ENCODE results near the gene S100A13. TPM values are rescaled to one million over a fixed set of nuclear protein-coding genes. Genes with fewer than 3 reads are reported as not detected.
"Not testable (repeated sequence)": the region's sequence is repeated elsewhere in the genome, so short reads cannot be mapped to it uniquely, and the experiment has no call there.

Gene S100A13
- total RNA-seq, 1 donor from 2014 or later, result 112 TPM

DNA sequence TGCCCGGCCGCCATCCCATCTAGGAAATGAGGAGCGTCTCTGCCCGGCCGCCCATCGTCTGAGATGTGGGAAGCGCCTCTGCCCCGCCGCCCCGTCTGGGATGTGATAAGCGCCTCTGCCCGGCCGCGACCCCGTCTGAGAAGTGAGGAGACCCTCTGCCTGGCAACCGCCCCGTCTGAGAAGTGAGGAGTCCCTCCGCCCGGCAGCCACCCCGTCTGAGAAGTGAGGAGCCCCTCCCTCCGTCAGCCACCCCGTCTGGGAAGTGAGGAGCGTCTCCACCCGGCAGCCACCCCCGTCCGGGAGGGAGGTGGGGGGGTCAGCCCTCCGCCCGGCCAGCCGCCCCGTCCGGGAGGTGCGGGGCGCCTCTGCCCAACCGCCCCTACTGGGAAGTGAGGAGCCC, 44.5 kb downstream of the S100A13 start:
- ATAC-seq; intact Hi-C loops (cut with DNase I); DNase-seq (ENCODE audit: low spot score): not testable (repeated sequence)

DNA sequence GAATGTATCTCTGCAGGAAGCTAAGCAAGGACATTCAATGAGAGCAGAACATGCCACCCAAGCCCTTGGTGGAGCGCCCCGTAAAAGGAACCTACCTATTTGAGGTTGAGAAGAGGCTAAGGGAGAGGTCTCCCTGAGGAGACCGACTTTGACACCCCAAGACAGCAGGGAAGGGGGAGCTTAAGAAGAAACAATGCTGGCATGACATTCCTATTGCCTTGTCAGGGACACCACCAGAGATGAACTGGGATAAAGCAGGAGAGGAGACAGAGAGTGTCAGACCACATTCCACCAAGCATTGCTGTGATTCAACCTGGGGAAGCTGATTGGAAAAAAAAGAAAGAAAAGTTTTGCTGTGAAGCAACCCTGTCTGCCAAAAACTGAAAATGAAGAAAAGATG, 48.4 kb downstream of the S100A13 start:
- ATAC-seq (no peak), DNase-seq (ENCODE audit: low spot score) (no peak)
- intact Hi-C loops (cut with DNase I), result loop anchor here (5.0 kb wide), 1 partner anchor 38 kb away; the partner anchor contains the start of gene S100A14

DNA sequence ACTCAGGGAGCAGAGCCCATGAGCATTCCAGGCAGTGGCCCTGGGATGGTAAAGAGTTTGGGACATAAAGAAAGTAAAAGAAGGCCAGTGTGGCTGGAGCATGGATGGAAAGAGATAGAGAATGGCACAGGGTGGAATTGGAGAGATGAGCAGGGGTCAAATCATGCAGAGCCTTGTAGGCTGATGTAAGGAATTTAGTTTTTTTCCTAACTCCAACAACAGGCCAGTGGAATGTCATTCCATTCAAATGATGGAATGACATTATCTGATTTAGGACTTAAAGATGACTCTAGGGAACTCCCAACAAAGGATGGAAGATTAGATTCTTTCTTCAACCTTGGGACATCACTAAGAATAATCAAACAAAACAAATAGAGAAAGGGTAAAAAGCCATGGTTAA, 48.8 kb downstream of the S100A13 start:
- no peak for ATAC-seq
- intact Hi-C loops (cut with DNase I), result loop anchor here (5.0 kb wide), 1 partner anchor 39 kb away; the partner anchor contains the start of gene S100A14
- DNase-seq (ENCODE audit: low spot score), result no peak

DNA sequence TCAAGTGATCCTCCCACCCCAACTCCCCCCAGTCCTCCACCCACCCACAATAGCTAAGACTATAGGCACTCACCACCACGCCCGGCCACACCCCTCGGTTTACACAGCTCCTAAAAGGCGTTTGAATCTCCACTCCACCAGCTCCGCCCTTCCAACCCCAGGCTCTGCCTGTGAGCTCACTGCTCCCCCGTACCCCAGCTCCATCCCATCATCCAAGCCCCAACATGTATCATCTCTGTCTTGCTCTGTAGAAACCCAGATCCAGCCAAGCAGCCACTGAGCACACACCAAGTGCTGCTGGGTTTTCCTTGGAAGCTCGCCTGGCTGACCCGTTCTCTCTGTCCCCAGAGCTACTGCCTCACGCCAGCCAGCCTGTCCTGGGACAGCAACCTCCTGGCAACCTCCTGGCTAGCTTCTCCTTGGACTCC, 49.7 kb downstream of the S100A13 start:
- intact Hi-C loops (cut with DNase I), result loop anchor here (5.0 kb wide), 1 partner anchor 40 kb away; the partner anchor contains the start of gene S100A14
- ATAC-seq, result peak; percentile 75

DNA sequence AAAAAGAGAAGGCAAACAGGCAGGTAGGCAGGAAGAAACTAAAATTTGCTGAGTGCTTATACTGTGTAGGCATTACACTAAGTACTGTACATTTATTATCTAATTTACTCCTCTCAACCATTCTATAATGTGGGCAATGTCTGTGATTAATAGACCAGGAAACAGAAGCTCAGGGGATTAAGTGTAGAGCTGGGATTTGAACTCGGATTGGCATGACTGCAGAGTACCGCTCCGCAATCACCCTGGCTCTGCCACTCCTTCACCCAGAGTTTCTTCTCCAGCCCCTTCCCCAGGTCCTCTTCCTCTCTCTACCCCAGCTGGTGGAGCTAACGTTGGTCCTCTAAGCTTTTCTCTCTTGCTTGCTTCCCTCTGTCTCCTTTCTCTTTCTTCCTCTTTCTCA, 50.2 kb downstream of the S100A13 start:
- intact Hi-C loops (cut with DNase I), result loop anchor here (5.0 kb wide), 1 partner anchor 40 kb away; the partner anchor contains the start of gene S100A14
- ATAC-seq (no peak), DNase-seq (ENCODE audit: low spot score) (peak; percentile 19)

More for the DNA sequence above, 49.7 kb downstream of the S100A13 start:
- DNase-seq (ENCODE audit: low spot score), result peak; percentile 56

DNA sequence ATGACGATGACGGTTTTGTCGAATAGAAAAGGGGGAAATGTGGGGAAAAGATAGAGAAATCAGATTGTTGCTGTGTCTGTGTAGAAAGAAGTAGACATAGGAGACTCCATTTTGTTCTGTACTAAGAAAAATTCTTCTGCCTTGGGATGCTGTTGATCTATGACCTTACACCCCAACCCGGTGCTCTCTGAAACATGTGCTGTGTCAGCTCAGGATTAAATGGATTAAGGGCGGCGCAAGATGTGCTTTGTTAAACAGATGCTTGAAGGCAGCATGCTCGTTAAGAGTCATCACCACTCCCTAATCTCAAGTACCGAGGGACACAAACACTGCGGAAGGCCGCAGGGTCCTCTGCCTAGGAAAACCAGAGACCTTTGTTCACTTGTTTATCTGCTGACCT, 51.8 kb downstream of the S100A13 start:
- not testable (repeated sequence) for ATAC-seq
- peak; percentile 0 for DNase-seq (ENCODE audit: low spot score)
- intact Hi-C loops (cut with DNase I), result loop anchor here (5.0 kb wide), 1 partner anchor 42 kb away; the partner anchor contains the start of gene S100A14

DNA sequence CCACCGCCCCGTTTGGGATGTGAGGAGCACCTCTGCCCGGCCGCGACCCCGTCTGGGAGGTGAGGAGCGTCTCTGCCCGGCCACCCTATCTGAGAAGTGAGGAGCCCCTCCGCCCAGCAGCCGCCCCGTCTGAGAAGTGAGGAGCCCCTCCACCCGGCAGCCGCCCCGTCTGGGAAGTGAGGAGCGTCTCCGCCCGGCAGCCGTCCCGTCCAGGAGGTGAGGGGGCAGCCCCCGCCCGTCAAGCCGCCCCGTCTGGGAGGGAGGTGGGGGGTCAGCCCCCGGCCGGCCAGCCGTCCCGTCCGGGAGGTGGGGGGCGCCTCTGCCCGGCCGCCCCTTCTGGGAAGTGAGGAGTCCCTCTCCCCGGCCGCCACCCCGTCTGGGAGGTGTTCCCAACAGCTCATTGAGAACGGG, 52.2 kb downstream of the S100A13 start:
- intact Hi-C loops (cut with DNase I), result loop anchor here (5.0 kb wide), 1 partner anchor 42 kb away; the partner anchor contains the start of gene S100A14
- not testable (repeated sequence) for ATAC-seq

DNA sequence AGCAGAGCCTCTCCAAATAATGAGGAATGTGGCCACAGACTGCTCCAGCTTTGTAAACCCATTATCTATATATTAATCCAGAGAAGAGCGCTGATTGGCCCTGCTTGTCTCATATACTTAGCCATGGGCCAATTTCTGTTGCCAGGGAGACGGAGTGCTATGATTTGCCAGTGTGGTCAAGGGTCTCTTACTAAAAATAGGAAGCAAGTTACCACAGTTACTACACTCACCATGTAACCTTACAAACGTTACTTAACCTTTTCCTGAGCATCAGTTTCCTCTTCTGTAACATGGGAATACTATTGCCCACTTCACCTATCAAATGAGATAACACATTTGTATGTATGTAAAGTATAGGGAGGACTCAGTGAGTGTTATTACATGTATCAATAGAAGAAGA, 54.0 kb downstream of the S100A13 start:
- intact Hi-C loops (cut with DNase I), result no loop called here
- DNase-seq (ENCODE audit: low spot score) (no peak), ATAC-seq (no peak)

More for the DNA sequence above, 52.2 kb downstream of the S100A13 start:
- not testable (repeated sequence) for DNase-seq (ENCODE audit: low spot score)

DNA sequence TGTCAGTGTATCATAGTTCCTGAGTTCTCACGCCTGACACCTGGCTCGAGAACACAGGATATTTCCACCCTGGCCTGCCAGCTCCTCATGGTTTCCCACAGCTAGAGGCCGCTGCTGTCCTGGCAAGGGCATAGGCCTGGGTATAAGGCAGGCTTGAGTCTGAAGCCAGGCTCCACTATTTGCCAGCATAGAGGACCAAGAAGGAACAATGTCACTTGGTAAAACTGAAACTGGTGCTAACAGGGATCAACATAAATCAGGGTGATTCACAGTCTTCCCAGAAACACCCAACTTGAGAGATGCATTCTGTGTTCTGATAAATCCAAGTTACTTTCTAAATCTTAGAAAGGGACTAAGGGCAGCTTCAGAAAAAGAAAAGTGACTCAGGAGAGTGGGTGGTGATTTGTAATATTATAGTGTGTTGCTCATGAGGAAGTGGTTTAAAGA, 54.7 kb downstream of the S100A13 start:
- intact Hi-C loops (cut with DNase I), result no loop called here
- ATAC-seq (peak; percentile 90), DNase-seq (ENCODE audit: low spot score) (peak; percentile 89)

DNA sequence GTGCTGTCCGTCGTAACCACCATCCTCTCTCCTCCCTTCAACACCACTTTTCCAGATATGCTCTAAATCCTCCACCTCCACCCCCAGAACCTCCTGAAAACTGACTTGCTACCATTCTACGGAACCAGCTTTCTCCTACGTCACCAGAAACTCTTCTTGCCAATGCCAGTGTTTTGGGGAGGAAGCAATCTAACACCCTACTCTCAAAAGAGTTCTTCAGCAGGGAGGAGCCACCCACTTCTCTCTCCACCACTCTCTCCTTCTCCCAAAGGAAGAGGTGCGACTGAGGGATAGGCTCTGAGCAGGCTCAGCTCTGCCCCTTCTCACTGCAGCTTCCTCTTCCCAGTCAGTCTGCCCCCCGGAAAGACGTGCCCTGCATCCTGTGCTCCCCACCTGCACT, 55.6 kb downstream of the S100A13 start:
- ATAC-seq (no peak), DNase-seq (ENCODE audit: low spot score) (no peak)
- intact Hi-C loops (cut with DNase I), result no loop called here

DNA sequence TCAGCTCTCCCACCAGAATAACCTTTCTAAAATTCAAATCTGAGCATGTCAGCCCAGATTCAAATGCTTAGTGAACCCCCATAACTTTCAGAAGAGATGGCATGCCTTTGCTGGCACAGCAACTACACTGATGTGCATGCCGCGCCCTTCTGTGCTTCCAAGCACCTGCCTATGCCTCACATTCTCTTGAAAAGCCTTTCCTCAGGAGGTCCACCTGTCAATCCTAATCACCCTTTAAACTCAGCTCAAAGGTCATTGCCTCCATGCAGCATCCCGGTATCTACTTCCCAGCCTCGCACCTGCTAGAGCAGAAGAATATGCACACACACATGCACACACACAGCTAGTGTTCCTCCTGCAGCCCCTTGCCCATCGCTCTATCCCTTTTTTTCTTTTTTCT, 56.4 kb downstream of the S100A13 start:
- DNase-seq (ENCODE audit: low spot score), result no peak
- no peak for ATAC-seq
- intact Hi-C loops (cut with DNase I), result no loop called here

DNA sequence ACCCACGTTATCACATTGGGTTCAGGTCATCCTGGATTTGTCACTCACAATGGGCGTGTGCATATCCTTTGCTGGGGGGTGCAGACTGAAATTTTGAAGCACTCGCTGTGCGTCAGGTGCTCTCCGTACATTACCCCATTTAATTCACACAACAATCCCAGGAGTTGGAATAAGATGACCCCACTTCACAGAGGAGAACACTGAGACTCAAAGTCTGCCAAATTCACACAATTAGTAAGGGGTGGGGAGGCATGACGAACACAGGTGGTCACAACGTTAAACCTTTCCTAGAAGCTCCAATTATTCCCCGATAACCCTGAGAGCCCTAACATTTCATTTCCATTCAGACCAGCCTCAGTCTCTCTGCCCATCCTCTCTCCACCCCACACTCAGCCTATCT, 57.8 kb downstream of the S100A13 start:
- intact Hi-C loops (cut with DNase I), result loop anchor here (5.0 kb wide), 1 partner anchor 37 kb away; no protein-coding TSS in a partner anchor
- ATAC-seq (no peak), DNase-seq (ENCODE audit: low spot score) (no peak)

Other genes with a start within 250 kb of the S100A13 start
- 192 TPM for gene S100A8, start 236.4 kb downstream of the S100A13 start, total RNA-seq
- gene S100A7A, start 211.0 kb downstream of the S100A13 start, total RNA-seq, result not detected
- gene S100A7, start 166.9 kb downstream of the S100A13 start, total RNA-seq, result 0.85 TPM
- gene S100A6, start 91.5 kb downstream of the S100A13 start, total RNA-seq, result 1,022 TPM
- gene S100A5, start 86.6 kb downstream of the S100A13 start, total RNA-seq, result not detected
- gene S100A4, start 81.7 kb downstream of the S100A13 start, total RNA-seq, result 258 TPM
- gene S100A3, start 78.2 kb downstream of the S100A13 start, total RNA-seq, result not detected
- 3.5 TPM for gene S100A2, start 61.7 kb downstream of the S100A13 start, total RNA-seq
- 58.4 TPM for gene S100A16, start 14.4 kb downstream of the S100A13 start, total RNA-seq
- 0.49 TPM for gene S100A14, start 11.2 kb downstream of the S100A13 start, total RNA-seq
- gene S100A1, start 929 bp upstream of the S100A13 start, total RNA-seq, result 99.7 TPM
- gene CHTOP, start 6.6 kb upstream of the S100A13 start, total RNA-seq, result 66.3 TPM
- 30.2 TPM for gene SNAPIN, start 31.2 kb upstream of the S100A13 start, total RNA-seq
- 73.5 TPM for gene ILF2, start 43.5 kb upstream of the S100A13 start, total RNA-seq
- 34.1 TPM for gene NPR1, start 51.2 kb upstream of the S100A13 start, total RNA-seq
- 72.4 TPM for gene INTS3, start 100.5 kb upstream of the S100A13 start, total RNA-seq
- 38.0 TPM for gene SLC27A3, start 147.9 kb upstream of the S100A13 start, total RNA-seq

Data from sciatic nerve (tissue), 2 donors.